A549 (cell line): ENCODE data around the gene SRMS.

Experiments
- BHLHE40 ChIP-seq: IDR thresholded peaks from 2 replicates; pipeline ENCODE4 v1.6.1; 2012; ENCODE audit warnings: low read depth, low read length, inconsistent platforms
- CTCF ChIP-seq: fragments of >200 bp; sonication (Bioruptor Twin); formaldehyde crosslinking; IDR thresholded peaks from 3 replicates; pipeline ENCODE4 v1.5.1; 2016
- MYC ChIP-seq: IDR thresholded peaks from 2 replicates; pipeline ENCODE4 v1.6.1; 2012; ENCODE audit warnings: mild to moderate bottlenecking, inconsistent platforms, low read length, improper control_type of control experiment, borderline replicate concordance
- POLR2A ChIP-seq: IDR thresholded peaks from 2 replicates; pipeline ENCODE4 v1.6.1; 2012; ENCODE audit warnings: mild to moderate bottlenecking, low read length
- RAD21 ChIP-seq, 2 experiments: fragments of >200 bp in 1 of 2; sonication (Bioruptor Twin) in 1 of 2; formaldehyde crosslinking in 1 of 2; IDR thresholded peaks in 1 of 2; conservative IDR thresholded peaks in 1 of 2; 2 replicates in 1 of 2; 3 replicates in 1 of 2; pipeline ENCODE4 v1.6.1; 2012 to 2018; ENCODE audit warnings: inconsistent platforms in 1 of 2
- RCOR1 ChIP-seq: fragments of 150-350 bp; IDR thresholded peaks from 2 replicates; pipeline ENCODE4 v1.6.1; 2014; ENCODE audit warnings: antibody characterized with exemption, low read length, low read depth
- REST ChIP-seq: fragments of 200-600 bp; sonication (generic); IDR thresholded peaks from 2 replicates; pipeline ENCODE4 v1.6.1; 2016; ENCODE audit warnings: antibody characterized with exemption, mild to moderate bottlenecking, moderate library complexity
- TFCP2L1 ChIP-seq: fragments of 250-450 bp; sonication (Bioruptor Pico); IDR thresholded peaks from 2 replicates; pipeline ENCODE4 v1.5.0; 2021; ENCODE audit warnings: mild to moderate bottlenecking
- USF2 ChIP-seq: fragments of 450-650 bp; IDR thresholded peaks from 2 replicates; pipeline ENCODE4 v1.6.1; 2014; ENCODE audit warnings: antibody characterized with exemption
- ZC3H11A ChIP-seq: fragments of 450-650 bp; IDR thresholded peaks from 2 replicates; pipeline ENCODE4 v1.6.1; 2014; ENCODE audit warnings: antibody characterized with exemption, mild to moderate bottlenecking

GRCh38 chr20:63491078-63491477 lies 56.5 kb downstream of the SRMS start:
- no peak for TF ChIP-seq CTCF
- no peak for TF ChIP-seq REST
- TF ChIP-seq MYC = no peak
- TF ChIP-seq ZC3H11A = no peak
- TF ChIP-seq RCOR1 = no peak
- no peak for TF ChIP-seq RAD21 (conservative IDR thresholded peaks at IDR 0.05 in 1 of 2, IDR thresholded peaks at IDR 0.05 in 1 of 2)
- no peak for TF ChIP-seq POLR2A
- no peak for TF ChIP-seq USF2
- no peak for TF ChIP-seq TFCP2L1
- no peak for TF ChIP-seq BHLHE40
